Astrocyte of the cerebellum (primary cell): ENCODE data around the gene AFMID.

Experiments used
- DNase-seq: peaks from one replicate; pipeline ENCODE4 v3.0.0-alpha.2; 2011; ENCODE audit warnings: low read depth
- H3K4me3 ChIP-seq: 2 replicates; pipeline ENCODE4 v1.5.1; 2011; ENCODE audit warnings: mild to moderate bottlenecking, low read depth, low read length, moderate library complexity
- in situ Hi-C: cut with HindIII; loops from 2 replicates; pipeline ENCODE4 v1.10.0; 2017; ENCODE audit warnings: low sequenced_read_pairs
- TF ChIP-seq, protein P1 (sequence below): IDR thresholded peaks from 2 replicates; pipeline ENCODE4 v1.5.1; 2012; ENCODE audit warnings: low read length, low read depth, moderate library complexity, mild to moderate bottlenecking; ENCODE audit errors: missing control alignments

AFMID gene

GRCh38 chr17:78180508-78180907, 6.7 kb upstream of the AFMID start:
- H3K4me3 ChIP-seq: no peak overlapping the region
- in situ Hi-C loops: no loop called here

GRCh38 chr17:78182504-78182903, 4.7 kb upstream of the AFMID start:
- no peak overlapping the region for H3K4me3 ChIP-seq
- no peak for DNase-seq
- TF ChIP-seq, protein P1, sequence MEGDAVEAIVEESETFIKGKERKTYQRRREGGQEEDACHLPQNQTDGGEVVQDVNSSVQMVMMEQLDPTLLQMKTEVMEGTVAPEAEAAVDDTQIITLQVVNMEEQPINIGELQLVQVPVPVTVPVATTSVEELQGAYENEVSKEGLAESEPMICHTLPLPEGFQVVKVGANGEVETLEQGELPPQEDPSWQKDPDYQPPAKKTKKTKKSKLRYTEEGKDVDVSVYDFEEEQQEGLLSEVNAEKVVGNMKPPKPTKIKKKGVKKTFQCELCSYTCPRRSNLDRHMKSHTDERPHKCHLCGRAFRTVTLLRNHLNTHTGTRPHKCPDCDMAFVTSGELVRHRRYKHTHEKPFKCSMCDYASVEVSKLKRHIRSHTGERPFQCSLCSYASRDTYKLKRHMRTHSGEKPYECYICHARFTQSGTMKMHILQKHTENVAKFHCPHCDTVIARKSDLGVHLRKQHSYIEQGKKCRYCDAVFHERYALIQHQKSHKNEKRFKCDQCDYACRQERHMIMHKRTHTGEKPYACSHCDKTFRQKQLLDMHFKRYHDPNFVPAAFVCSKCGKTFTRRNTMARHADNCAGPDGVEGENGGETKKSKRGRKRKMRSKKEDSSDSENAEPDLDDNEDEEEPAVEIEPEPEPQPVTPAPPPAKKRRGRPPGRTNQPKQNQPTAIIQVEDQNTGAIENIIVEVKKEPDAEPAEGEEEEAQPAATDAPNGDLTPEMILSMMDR: no peak
- in situ Hi-C loops: no loop called here

More at GRCh38 chr17:78180508-78180907, 6.7 kb upstream of the AFMID start:
- no peak for DNase-seq
- TF ChIP-seq, protein P1: no peak

DNA sequence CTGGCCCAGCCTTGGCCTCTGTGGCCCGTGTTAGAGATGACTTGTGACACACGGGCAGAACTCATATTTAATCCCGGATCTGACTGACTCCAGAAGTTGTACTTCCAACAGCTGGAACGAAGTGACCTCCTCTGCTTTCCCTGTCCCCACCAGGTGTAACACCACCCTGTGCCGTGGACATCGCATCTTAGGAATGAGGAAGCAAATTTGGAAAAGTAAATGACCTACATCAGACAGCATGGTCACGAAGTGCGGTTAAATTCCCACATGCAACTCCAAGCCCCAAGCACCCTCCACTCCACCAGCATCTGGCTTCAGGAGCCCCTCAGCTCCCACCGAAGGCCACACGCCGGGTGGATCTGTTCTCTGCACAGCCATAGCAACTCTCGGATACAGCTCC, 3.2 kb upstream of the AFMID start:
- no peak for DNase-seq
- H3K4me3 ChIP-seq: no peak overlapping the region
- TF ChIP-seq, protein P1: no peak
- in situ Hi-C loops: no loop called here

DNA sequence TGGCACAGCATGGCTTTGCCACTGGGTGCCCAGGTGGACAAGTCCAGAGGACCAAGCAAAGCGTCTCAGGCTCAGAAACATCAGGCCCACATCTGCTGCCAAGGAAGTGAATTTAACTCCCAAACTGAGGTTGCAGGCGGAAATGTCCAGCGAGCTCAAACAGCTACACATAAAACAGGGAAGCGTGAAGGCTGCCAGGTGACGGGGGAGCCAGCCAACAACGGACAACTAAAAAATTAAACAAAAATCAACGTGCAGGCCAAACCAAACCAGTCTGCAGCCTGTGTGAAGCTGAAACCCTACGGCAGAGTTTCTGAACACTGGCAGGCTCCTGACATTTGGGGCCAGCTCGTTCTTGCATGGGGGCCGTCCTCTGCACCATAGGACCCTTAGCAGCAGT, 2.8 kb upstream of the AFMID start:
- no peak overlapping the region for H3K4me3 ChIP-seq
- in situ Hi-C loops: no loop called here
- TF ChIP-seq, protein P1: no peak
- DNase-seq: no peak

DNA sequence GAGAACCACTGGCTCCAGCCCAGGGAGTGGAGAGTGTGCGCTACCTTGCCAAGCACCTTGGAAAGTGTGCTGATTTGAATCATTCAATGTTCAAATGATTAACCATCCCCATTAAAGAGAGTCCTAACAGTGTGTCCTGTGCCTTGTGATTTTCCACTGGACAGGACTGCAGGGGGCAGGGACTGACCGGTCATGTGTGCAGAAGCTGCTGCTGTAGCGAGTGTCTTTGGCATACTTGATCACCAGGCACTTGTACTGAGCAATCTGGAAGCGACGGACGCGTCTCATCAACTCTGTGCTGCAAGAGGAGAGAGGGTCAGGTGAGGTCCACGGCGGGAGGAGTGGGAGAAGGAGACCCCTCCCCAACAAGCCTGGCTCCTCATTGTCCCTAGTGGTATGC, 2.3 kb upstream of the AFMID start:
- TF ChIP-seq, protein P1: no peak
- no peak overlapping the region for H3K4me3 ChIP-seq
- in situ Hi-C loops: no loop called here
- DNase-seq: no peak

- H3K4me3 ChIP-seq: peak overlapping the region; percentile 65
- TF ChIP-seq, protein P1: no peak
- no peak for DNase-seq
- in situ Hi-C loops: no loop called here
Measured at GRCh38 chr17:78185981-78186691, 1.0 kb upstream of the AFMID start.
